Stimulated activated CD4-positive, alpha-beta T cell treated with anti-CD3 and anti-CD28 coated beads, Interleukin-1b, Interleukin-23, amount 100 ng/mL, for 4 hours (primary cell): Measurements from ENCODE around the gene HDLBP.

Experiments
- DNase-seq, 2 donors: peaks; one replicate each; pipeline ENCODE4 v3.0.0-alpha.2; 2020; ENCODE audit warnings: low read depth in 2 of 2

The HDLBP gene

GRCh38 chr2:241256168-241256545, 59.3 kb downstream of the HDLBP start:
- DNase-seq, result no peak

DNA sequence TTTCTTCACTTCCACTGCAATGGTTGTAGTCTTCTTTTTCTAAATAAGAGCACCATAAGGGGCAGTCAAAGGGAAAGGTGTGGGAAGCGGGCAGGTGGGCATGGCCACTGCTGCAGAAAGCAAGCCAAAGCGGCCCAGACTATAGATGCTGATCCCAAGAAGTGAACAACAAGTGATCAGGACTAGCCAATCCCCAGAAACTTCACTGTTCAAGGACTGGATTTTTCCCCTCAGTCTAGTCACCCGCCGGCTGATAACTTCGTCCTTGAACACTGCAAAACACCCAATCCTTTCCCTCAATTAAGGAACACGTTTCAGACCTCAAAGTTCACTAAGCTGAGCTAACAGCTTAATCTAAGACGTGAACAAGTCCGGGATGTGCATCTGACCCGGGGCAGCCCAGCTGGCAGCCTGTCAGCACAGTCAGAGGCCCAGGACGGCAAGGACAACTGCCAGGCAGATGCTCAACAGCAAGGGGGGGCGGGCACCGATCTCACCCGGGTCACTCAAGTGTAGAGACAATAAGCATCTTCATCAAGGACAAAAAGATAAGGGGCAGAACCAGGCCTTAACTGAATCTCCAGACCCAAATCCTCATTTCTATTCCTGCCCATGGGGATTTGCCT, 59.8 kb downstream of the HDLBP start:
- no peak for DNase-seq

- DNase-seq, result no peak
These were observed 60.5 kb downstream of the HDLBP start for GRCh38 chr2:241254904-241255351.

- DNase-seq, result no peak
These were observed 62.5 kb downstream of the HDLBP start for GRCh38 chr2:241252778-241253475.

DNA sequence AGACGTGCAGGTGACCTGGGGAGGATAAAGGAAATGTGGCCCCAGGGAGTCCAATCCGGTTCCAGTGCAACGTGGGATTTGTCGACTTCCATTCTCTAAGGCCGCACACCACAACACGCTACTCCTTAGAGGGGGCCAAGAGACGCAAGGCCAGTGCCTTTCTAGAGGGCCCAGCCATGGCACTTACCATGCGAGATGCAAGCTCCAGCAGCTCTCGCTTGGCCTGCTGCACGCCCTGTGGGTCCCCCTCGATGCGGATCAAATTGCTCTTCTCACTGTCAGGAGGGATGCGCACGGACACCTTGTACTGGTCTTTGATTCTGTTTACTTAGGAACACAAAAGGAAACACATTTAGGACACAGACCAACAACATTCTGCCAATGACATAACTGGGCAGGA, 65.8 kb downstream of the HDLBP start:
- DNase-seq, result no peak

GRCh38 chr2:241248897-241249296, 66.6 kb downstream of the HDLBP start:
- no peak for DNase-seq

DNA sequence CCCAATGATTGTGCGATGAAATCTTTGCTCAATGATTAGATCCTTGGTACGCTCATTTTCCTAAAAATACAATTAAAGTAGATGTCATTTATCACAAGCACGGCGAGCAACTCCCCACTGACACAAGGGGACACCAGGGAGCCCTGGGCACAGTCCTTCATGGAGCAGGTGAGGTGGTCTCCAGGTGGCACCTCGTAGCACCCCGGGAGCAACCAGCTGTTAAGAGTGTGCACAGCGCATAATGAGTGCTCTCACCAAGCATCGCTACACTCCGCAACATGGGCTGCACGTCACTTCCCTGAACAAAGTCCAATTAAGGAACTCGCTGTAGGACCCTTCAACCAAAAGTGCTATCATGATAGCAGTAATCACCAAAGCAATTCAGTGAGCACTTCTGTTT, 67.2 kb downstream of the HDLBP start:
- DNase-seq, result no peak

DNA sequence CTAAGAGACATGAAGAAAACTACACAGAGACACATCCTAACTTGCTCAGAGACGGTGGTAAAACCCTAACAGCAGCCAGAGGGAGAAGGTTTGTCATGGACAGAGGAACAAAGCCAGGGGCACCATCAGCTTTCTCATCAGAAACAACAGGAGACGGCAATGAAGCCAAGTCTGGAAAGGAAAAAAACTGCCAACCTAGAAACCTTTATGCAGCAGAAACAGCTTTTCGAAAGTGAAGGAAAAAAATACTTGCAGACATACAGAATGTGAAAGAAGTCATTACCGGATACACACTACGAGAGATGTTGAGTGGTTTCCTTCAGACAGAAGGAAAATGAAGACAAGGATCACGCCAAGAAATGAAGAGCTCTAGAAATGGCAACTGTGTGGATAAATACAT, 71.1 kb downstream of the HDLBP start:
- no peak for DNase-seq

DNA sequence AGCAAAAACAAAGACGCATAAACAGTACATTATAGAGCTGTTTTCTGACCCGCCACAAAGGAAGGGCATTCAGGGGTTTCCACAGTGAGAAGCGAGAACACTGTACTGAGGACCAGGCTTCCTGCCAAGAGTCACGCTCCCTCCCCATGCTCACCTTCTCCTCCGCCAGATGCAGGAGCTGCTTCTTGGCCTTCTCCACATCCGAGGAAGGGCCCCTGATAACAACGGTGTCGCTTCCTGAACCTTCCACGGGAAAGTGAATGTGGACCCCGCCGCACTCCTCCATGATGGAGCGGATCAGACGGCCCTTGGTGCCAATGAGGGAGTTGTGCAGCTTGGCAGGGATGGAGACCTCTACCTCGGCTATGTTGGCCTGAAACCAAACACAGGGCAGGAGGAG, 73.2 kb downstream of the HDLBP start:
- no peak for DNase-seq

DNA sequence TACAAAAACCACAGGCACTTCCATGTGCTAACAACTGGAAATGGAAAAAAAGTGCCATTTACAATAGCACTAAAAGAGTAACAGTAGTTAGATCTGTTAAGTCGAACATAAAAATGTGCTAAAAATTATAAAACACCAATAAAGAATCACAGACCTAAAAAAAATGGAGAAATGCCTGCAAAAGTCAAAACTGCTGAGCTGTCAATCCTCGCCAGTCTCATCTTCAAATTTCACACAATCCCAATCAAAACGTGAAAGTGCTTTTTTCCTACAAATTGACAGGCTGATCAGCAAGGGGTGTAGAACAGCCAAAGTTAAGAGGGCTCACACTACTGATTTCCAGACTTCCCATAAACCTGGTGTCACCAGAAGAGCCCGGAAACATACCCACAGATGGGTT, 73.8 kb downstream of the HDLBP start:
- DNase-seq, result no peak

DNA sequence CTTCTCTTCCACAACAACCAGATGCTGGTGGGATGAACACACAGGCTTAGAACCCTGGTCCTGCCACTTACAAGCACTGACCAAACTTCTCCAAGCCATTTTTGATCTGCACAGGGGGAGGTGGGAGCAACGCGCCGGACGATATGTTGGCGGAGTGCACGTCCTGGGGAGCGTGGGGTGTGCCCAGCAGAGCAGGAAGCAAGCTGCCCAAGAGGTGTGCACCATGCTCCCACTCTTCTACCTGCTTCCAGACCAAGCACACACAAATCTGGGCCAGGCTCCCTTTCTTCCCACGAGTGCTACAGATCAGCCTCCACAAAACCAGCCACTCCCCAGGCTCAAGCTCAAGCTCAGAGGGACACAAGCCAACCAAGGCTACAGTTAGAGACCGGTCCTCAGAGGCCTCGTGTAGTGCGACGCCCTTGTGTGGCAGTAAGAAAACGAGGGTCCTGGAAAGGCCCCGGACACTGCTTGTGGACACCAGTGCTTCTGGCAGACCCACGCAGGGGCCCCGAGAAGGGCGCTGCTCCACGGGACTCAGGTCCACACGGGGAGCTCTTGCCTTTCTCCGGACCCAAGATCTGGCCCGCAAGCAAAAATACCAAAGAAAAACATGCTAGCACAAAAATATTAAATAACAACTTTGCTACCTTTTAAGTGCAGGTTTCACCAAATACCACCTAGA, 75.0 kb downstream of the HDLBP start:
- no peak for DNase-seq

GRCh38 chr2:241239552-241240202, 75.8 kb downstream of the HDLBP start:
- DNase-seq, result no peak

DNA sequence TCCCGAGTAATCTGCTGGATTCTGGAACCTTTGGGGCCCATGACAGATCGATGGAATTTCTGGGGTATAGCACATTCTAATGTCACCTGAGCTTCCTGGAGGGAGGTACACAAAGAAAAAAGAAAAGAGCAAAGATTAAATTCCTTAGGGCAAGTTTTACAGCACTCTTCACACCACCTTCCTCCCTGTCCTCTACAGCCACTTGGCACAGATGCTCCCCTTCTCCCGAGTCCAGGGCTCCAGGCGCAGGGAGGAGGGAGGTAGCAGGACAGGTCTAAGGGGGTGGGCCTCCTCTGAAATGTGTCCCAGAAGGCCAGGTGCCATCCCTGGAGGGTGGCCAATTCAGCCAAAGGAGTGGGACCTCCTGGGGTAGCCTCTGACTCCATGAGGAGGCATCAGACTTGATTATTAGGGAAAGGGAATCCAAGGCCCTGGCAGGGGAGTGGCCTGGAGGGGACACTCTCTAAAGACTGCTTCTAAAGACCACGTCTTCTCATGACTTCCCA, 76.7 kb downstream of the HDLBP start:
- DNase-seq, result no peak

- no peak for DNase-seq
These were observed 77.5 kb downstream of the HDLBP start for GRCh38 chr2:241237949-241238371.

- no peak for DNase-seq
These were observed 78.4 kb downstream of the HDLBP start for GRCh38 chr2:241237047-241237446.

- DNase-seq, result no peak
These were observed 79.4 kb downstream of the HDLBP start for GRCh38 chr2:241235859-241236593.

DNA sequence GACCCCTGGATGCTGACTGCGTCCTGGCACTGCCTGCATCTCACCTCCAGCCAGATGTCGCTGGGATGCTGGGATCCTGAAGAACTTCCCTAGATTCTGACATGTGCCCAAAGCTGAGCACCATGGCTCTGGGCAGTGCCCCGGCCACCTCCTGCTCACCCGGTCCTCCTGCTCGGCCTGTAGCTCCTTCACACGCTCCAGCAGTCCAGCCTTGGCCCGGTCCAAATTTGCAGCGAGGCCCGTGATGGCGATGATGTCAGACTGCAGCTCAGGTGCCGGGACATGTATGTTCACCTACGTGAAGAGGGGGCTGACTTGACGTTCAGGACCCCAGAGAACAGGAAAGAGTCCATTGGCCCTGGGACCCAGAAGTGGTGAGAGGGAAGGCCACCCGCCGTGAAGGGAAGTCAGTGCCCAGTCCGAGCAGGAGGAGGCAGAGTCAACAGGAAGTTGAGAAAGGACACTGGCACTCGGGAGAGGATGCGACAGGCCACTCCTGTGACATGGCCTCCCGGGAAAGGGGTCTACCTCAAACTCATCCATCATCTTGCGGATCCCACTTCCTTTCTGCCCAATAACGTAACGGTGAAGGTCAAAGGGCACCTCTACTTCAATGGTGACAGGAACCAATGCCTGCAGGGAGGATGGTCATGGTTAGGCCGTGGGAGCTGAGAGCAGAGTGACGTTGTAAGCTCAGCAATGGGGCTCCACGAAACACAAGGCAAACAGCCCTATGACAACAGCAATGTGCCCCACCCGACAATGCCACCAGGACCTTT, 80.3 kb downstream of the HDLBP start:
- DNase-seq, result no peak

DNA sequence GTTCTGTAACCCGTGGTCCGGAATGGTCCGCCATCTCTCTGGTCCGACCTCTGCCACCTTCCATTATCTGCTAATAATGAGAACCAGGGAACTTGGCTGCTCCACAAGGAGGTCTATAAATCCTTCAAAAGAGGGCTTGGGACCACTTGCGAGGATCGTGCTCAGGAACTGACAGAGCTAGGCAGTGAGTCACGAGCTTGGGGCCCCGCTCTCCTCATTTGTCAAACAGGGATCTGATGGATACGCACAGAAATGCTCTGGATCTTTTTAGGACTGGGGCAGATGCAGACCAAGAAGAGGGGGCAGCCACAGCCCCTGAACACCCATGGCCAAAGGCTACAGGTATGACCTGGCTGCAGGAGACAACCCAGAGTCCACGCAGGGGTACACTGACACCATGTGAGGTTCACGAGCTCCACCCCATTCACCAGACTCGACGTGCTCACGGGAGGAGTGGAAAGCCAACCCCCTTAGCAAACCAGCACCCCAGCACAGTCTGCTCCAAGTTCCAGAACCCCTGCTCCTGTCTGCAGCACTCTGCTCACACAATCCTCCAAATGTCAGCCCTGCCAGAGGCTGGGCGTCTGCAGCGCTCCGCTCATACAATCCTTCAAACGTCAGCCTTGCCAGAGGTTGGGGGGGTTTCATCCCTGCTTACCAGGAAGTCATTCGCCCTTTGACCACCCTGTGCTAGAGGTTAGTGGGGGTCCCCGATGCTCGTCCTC, 81.2 kb downstream of the HDLBP start:
- DNase-seq, result no peak

DNA sequence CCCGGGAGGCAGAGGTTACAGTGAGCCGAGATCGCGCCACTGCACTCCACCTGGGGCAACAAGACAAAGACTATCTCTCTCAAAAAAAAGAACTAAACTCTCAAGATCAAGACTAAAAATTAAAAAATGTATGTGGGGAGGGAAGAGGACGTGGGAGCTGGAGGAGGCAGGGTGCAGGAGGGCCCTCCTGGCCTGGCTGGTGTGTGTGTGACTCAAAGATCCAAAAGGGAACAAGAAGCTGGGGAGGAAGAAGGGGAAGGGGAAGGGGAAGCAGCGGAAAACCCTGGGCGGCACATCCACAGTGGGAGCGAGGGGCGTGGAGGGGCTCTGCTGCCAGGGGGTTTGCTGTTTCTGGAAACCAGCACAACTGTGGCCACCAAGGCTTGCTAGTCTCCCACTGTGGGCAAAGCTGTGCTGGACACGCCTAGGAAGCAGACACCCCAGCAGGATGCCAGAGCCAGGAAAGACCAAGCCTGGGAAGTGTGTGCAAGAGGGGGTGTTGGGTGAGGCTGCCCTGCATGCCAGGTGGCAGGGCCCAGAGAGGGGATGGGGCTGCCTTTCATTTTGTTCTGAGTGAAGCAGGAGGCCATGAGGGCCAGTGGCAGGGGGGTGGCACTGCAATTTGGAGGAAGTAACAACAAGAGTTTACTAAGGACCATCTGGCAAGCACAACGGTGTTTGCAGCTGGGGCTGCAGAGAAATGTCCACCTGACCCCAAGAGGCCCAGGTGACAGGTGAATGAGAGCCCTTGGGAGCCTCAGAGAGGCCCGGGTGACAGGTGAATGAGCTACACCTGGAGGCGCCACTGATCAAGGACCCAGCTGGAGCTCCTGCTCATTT, 82.5 kb downstream of the HDLBP start:
- no peak for DNase-seq
